ENCODE measurements around the gene ZNF479. TPM values are rescaled to one million over a fixed set of nuclear protein-coding genes. Genes with fewer than 3 reads are reported as not detected.

ZNF479 gene
- total RNA-seq, 1 experiment from 2014 or later, result not detected

DNA sequence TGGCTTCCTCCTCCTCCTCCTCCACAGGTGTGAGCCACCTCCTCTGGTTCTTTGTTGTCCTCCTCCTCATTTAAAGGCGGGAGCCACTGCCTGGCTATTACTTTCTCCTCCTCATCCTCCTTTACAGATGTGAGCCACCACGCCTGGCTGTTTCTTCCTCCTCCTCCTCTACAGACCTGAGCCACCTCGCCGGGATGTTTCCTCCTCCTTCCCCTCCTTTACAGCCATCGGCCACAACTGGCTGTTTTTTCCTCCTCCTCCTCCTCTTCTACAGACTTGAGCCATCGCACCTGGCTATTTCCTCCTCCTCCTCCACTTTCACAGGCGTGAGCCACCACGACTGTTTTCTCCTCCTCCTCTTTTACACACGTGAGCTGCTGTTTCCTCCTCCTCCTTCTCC, 49.0 kb upstream of the ZNF479 start:
- Mint-ChIP-seq H3K4me1 (no peaks in the 10 kb centered on the region), H3K36me3 (peaks cover 42% of the 10 kb centered on the region), H3K27ac (no peak overlapping the region), H3K4me3 (no peak overlapping the region), H3K27me3 (ENCODE audit: low read depth) (no peaks in the 10 kb centered on the region; the same call in 1 of the 2 replicates), H3K9me3 (peaks cover 27% of the 10 kb centered on the region)
- DNase-seq (ENCODE audit: low spot score) (no peak), ATAC-seq (no peak)
- ChIA-PET CTCF (no interaction called here), POLR2A (no interaction called here)
- no peak for TF ChIP-seq AR (CRISPR knock-in tag; IDR thresholded peaks at IDR 0.05)
- no peak for TF ChIP-seq ZNF396 (CRISPR knock-in tag; IDR thresholded peaks at IDR 0.05; ENCODE audit: borderline replicate concordance)
- TF ChIP-seq ATF1 (CRISPR knock-in tag; IDR thresholded peaks at IDR 0.05), result no peak
- no peak for TF ChIP-seq TEAD4 (CRISPR knock-in tag; IDR thresholded peaks at IDR 0.05)
- TF ChIP-seq JUN (CRISPR knock-in tag; IDR thresholded peaks at IDR 0.05), result no peak
- no peak for TF ChIP-seq ATF2 (CRISPR knock-in tag; IDR thresholded peaks at IDR 0.05; ENCODE audit: borderline replicate concordance, low read depth)
- no peak for TF ChIP-seq HMGXB4 (CRISPR knock-in tag; IDR thresholded peaks at IDR 0.05)
- no peak for TF ChIP-seq ELF4 (CRISPR knock-in tag; IDR thresholded peaks at IDR 0.05; ENCODE audit: low read depth)
- TF ChIP-seq GTF2I (CRISPR knock-in tag; conservative IDR thresholded peaks at IDR 0.05), result no peak
- TF ChIP-seq, protein P1, sequence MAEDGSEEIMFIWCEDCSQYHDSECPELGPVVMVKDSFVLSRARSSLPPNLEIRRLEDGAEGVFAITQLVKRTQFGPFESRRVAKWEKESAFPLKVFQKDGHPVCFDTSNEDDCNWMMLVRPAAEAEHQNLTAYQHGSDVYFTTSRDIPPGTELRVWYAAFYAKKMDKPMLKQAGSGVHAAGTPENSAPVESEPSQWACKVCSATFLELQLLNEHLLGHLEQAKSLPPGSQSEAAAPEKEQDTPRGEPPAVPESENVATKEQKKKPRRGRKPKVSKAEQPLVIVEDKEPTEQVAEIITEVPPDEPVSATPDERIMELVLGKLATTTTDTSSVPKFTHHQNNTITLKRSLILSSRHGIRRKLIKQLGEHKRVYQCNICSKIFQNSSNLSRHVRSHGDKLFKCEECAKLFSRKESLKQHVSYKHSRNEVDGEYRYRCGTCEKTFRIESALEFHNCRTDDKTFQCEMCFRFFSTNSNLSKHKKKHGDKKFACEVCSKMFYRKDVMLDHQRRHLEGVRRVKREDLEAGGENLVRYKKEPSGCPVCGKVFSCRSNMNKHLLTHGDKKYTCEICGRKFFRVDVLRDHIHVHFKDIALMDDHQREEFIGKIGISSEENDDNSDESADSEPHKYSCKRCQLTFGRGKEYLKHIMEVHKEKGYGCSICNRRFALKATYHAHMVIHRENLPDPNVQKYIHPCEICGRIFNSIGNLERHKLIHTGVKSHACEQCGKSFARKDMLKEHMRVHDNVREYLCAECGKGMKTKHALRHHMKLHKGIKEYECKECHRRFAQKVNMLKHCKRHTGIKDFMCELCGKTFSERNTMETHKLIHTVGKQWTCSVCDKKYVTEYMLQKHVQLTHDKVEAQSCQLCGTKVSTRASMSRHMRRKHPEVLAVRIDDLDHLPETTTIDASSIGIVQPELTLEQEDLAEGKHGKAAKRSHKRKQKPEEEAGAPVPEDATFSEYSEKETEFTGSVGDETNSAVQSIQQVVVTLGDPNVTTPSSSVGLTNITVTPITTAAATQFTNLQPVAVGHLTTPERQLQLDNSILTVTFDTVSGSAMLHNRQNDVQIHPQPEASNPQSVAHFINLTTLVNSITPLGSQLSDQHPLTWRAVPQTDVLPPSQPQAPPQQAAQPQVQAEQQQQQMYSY (CRISPR knock-in tag; IDR thresholded peaks at IDR 0.05), result no peak
- TF ChIP-seq AFF4 (CRISPR knock-in tag; IDR thresholded peaks at IDR 0.05; ENCODE audit: borderline replicate concordance), result no peak
- TF ChIP-seq, protein P2, sequence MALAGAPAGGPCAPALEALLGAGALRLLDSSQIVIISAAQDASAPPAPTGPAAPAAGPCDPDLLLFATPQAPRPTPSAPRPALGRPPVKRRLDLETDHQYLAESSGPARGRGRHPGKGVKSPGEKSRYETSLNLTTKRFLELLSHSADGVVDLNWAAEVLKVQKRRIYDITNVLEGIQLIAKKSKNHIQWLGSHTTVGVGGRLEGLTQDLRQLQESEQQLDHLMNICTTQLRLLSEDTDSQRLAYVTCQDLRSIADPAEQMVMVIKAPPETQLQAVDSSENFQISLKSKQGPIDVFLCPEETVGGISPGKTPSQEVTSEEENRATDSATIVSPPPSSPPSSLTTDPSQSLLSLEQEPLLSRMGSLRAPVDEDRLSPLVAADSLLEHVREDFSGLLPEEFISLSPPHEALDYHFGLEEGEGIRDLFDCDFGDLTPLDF (CRISPR knock-in tag; IDR thresholded peaks at IDR 0.05), result no peak
- TF ChIP-seq, protein P3, sequence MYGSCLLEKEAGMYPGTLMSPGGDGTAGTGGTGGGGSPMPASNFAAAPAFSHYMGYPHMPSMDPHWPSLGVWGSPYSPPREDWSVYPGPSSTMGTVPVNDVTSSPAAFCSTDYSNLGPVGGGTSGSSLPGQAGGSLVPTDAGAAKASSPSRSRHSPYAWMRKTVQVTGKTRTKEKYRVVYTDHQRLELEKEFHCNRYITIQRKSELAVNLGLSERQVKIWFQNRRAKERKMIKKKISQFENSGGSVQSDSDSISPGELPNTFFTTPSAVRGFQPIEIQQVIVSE (CRISPR knock-in tag; IDR thresholded peaks at IDR 0.05; ENCODE audit: borderline replicate concordance), result no peak
- no peak for TF ChIP-seq ARID4B (CRISPR knock-in tag; IDR thresholded peaks at IDR 0.05; ENCODE audit: borderline replicate concordance)
- no peak for TF ChIP-seq CREM (CRISPR knock-in tag; IDR thresholded peaks at IDR 0.05)
- no peak for TF ChIP-seq MYBL2 (CRISPR knock-in tag; IDR thresholded peaks at IDR 0.05)

All from WTC11 (cell line).